GM19468 (cell line): ENCODE measurements around the gene COL6A2.
"Not testable (repeated sequence)": the region's sequence is repeated elsewhere in the genome, so short reads cannot be mapped to it uniquely, and the experiment has no call there.

Source experiments
- ATAC-seq: cut with Tn5 transposase; IDR thresholded peaks from one replicate; pipeline ENCODE4 v1.9.1; 2021; ENCODE audit warnings: mild to moderate bottlenecking, moderate library complexity, moderate number of reproducible peaks; ENCODE audit not compliant: unreplicated experiment; ENCODE audit errors: extremely low read depth

COL6A2 gene

DNA sequence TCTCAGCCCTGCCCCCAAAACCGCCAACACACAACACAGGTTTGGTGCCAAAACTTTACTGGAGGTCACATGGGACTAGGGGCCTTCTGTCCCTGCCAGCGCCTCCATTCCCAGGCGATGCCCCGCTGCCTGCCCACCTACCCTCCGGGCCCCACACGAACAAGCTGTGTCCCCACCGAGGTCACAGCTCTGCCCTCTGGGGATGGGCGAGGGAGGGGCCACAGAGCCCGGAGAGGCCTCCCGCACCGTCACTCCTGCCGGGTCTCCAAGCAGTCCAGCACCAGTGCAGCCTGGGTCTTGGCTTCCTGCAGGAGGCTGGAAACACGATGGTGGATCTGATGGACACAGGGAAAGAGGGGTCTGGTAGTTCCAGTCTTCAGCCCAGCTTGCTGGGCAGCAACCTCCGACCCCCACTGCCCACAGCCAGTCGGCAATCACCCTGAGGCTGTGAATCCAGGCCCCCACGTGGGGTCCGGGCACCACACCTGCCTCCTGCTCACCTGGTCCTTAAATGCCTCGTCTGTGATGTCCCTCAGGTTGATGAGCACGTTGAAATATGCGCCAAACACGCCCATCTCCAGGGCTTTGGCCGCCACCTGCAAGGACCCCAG is 38.9 kb downstream of the COL6A2 start:
- ATAC-seq, result no peak

DNA sequence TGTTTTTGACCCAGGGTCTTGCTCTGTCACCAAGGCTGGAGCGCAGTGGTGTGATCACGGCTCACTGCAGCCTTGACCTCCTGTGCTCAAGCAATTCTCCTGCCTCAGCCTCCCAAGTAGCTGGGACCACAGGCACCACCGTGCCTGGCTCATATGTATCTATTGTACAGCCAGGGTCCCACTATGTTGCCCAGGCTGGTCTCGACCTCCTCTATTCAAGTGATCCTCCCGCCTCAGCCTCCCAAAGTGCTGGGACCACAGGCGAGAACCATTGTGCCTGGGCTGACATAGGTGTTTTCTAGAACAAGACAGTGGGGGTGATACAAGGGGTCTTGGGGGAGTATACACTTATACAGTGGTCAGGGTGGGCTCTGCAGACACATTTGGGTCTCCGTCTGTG is 40.0 kb downstream of the COL6A2 start:
- ATAC-seq, result no peak

DNA sequence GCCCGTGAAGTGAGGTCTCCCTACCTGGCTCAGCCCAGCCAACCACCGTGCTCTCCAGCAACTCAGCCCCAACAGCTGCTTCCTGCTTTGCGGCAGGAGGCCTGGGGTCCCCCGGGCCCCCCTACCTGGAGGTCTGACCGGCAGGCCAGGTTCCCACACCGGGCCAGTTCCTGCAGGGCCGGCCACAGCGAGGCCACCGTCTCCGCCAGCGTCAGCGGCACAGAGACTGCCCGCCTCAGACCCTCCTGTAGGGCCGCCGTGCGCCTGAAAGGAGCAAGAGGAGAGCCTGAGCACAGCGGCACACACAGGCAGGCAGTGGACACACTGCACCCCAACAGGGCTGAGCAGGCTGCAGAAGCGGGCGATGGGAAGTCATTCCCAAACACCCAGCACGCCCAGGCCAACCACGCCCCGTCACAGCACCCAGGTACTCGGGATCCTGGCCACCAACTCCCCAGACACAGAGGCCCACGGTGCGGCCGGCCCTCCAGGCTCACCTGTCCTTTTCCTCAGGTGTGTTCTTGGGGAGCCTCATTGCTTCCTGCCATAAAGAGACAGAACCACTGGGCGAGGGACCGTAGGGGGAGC is 40.6 kb downstream of the COL6A2 start:
- no peak for ATAC-seq

DNA sequence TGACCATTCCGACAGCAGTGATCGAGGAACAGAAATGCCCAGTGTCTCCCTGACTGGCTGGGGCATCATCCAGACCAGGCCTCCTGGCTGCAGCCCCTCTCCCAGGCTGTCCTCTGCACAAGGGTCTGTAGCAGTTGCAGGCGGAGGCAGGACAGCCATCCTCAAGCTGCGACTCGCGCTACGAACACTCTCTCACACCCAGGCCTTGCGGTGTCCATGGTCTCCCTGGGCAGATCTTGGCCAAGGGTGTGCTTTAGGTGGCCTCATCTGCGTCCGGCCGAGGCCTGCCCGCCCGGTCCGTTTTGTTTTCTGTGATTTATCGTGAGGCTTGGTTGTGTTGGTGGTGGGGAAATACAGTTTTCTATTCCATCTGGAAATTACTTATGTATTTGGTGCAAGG is 41.8 kb downstream of the COL6A2 start:
- no peak for ATAC-seq

DNA sequence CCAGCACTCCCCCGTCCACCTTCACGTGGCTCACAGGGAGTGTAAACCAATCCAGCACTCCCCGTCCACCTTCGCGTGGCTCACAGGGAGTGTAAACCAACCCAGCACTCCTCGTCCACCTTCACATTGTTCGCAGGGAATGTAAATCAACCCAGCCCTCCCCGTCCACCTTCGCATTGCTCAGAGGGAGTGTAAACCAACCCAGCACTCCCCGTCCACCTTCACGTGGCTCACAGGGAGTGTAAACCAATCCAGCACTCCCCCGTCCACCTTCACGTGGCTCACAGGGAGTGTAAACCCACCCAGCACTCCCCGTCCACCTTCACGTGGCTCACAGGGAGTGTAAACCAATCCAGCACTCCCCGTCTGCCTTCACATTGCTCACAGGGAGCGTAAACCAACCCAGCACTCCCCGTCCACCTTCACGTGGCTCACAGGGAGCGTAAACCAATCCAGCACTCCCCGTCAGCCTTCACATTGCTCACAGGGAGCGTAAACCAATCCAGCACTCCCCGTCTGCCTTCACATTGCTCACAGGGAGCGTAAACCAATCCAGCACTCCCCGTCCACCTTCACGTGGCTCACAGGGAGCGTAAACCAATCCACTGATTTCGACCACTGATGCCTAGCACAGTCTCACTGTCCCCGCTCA is 42.6 kb downstream of the COL6A2 start:
- not testable (repeated sequence) for ATAC-seq

DNA sequence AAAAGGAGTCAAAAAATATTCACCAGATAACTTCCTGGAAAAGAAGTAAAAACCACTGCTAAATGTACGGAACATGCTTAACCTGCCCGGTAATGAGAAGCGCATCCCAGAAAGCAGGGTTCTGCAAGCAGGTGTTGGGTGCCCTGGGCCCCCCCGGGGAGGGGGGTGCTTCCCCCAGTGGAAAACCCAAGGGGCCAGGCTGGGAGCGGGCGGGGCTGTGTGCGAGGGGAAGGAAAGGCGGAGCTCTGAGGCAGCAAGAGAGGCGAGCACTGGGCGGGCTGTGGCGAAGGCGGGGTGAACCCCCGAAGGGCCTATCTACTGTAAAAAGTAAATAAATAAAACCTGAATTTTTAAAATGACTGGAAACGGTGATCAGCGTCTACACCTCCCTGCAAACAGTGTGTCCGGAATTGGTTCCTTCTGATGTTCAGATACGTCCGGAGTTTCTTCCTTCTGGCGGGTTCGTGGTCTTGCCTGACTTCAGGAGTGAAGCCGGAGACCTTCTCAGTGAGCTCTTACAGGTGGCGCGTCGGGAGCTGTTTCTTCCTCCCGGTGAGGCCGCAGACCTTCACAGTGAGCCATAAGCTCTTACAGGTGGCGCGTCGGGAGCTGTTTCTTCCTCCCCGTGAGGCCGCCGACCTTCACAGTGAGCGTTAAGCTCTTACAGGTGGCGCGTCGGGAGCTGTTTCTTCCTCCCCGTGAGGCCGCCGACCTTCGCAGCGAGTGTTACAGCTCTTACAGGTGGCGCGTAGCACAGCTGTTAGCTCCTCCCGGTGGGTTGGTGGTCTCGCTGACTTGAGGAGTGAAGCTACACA is 44.1 kb downstream of the COL6A2 start:
- no peak for ATAC-seq

DNA sequence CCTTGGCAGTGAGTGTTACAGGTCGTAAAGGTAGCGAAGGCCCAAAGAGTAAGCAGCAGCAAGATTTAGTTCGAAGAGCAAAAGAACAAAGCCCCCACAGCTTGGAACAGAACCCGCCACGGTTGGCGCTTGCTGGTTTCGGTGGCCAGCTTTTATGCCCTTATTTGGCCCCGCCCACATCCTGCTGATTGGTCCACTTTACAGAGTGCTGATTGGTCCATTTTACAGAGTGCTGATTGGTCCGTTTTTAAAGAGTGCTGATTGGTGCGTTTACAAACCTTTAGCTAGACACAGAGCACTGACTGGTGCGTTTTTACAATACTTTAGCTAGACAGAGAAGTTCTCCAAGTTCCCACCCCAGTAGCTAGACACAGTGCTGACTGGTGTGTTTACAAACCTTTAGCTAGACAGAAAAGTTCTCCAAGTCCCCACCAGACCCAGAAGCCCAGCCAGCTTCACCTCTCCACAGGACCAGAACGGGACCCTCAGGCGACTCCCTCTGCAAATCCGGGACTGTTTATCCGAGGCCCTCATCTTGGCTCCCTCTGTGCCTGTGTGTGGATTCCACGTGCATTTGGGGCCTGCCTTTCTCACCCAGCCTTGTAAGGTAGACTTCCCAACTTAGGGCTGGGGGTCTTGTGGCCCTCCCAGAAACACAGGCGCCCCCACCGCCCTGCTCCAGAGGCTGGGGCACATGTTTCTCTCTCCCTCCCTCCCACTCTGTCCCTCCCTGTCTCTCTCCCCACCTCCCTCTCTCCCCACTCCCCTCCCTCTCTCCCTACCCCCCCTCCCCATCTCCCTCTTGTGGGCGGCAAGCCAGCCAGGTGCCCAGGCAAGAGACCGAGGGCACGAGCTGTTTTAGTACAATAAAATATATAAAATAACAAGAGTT is 44.9 kb downstream of the COL6A2 start:
- ATAC-seq, result no peak

DNA sequence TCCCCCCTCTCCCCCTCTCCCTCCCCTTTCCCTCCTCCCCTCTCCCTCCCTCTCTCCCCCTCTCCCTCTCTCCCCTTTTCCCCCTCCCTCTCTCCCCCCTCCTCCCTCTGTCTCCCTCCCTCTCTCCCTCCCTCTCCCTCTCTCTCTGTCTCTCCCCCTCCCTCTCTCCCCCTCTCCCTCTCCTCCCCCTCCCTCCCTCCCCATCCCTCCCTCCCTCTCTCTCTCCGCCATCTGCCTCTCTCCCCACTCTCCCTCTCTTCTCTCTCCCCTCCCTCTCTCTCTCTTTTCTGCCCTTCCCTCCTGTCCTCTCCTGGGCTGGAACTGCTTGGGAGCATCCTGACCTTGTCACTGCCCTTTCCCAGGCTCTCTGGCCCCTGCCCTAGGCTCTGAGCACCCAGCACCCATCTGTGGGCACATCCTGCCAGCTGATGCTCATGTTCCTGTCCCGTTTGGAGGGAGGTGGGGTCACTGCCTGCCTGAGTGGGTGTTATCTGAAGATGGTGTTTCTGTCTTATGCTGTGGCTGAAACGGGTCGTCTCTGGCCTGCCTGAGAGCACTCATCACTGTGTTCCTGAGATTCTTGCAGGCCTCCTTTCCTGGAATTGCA is 46.7 kb downstream of the COL6A2 start:
- no peak for ATAC-seq

DNA sequence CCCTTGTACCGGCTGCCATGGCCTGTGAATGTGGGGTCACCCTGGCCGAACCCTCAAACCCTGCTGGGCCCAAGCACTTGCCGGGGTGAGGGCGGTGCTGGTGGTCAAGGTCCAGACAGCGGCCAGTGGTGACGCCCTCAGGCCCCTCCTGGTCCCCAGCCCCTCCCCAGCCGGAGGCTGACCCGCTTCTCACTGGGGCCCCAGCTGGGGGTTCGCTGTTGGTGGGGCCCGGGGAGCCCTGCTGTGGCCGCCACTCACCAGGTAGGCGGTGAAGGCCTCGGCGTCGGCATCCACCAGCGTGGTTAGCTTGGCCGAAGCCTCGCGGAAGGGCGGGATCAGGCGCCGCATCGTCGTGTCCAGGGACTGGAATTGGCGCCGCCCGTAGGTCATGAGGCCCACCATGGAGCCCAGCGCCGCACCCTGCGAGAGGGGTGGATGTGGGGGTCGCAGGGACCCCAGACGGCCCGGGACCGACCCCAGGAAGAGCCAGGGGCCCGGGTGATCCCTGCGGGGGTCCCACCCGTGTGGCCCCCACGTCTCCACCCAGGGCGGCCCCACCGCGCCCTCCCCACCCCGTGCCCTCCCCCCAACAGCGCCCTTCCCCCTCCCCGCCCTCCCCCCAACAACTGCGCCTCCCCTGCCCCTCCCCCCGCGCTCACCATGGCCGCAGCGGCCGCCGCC is 47.4 kb downstream of the COL6A2 start:
- ATAC-seq, result no peak

DNA sequence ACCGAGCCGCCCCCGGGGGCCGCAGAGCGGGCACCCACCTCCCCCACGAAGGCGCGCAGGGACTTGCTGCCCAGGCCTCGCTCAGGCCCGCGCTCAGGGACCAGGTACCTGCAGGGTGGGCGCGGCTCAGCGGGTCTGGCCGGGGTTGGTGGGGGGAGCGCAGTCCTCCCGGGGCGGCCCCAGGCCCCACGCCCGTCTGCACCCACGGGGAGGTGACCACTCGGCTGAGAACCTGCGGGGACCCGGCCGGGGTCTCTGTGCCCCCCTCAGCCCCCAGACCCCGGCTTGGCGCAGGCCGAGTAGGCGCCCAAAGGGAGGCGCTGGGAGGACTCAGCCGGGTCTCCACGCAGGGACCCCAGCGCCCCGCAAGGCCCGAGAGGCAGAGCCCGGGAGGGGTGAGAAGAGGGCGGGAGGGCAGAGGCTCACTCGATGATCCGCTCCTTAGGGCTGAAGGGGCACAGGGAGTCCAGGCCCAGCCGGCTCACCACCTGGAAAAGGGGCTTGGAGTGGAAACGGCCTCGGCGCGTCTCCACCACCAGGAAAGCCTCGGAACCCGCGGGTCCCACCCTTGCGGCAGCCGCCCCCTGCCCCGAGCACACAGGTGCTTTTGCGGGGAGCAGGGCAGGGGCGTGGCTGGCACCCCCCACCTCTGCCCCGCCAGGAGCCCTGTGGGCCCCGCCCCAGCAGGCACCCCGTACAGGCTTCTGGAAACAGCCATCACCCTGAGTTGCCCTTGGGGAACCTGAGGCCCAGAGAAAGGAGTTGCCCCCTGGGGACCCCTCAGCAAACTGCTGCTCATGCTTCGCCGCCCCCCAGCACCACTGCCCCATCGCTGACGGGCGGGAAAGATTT is 48.2 kb downstream of the COL6A2 start:
- ATAC-seq, result no peak

DNA sequence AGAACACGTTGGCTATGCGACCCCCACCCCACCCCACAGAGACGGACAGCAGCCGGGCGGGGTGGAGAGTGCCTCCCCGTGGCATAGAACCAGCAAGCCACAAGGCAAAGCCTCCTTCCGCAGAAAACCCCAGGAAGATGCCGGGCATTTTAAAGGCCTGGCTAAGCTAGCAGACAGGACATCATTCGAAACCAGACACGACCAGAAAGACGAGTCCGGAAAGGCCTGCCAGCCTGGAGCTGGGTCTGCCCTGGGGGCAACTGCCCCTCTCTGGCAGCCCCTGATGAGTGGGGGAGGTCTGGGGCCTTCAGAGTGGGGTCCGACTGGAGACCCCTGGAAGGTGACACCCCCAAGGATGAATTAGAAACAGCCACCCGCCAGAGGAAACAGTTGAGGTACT is 48.9 kb downstream of the COL6A2 start:
- no peak for ATAC-seq

DNA sequence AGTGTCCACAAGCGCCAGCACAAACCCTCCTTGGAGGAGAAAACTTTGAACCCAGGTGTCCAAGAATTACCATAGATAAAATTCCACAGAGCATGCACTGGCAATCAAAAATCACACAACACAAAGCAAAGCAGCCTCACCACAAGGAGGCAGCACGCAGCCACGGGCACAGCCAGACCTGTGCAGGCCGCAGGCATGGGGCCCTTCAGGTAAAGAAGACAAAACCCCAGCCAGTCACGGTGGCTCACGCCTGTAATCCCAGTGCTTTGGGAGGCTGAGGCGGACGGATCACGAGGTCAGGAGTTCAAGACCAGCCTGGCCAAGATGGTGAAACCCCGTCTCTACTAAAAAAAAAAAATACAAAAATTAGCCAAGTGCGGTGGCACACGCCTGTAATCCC is 49.5 kb downstream of the COL6A2 start:
- ATAC-seq, result not testable (repeated sequence)

DNA sequence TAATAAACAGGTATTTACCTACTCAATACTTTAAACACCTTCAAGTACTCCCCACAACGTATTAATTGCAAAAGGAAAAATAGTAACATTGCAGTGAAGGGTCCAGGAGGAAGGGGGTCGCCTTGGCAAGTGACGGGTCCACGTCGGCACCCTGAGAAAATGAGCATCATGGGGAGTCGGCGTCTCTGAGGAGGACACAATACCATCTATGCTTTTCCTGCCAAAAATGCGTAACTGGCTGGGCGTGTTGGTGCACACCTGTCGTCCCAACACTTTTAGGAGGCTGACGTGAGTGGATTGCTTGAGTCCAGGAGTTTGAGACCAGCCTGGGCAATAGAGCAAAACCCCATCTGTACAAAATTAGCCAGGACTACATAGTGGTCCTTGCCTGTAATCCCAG is 50.2 kb downstream of the COL6A2 start:
- no peak for ATAC-seq

DNA sequence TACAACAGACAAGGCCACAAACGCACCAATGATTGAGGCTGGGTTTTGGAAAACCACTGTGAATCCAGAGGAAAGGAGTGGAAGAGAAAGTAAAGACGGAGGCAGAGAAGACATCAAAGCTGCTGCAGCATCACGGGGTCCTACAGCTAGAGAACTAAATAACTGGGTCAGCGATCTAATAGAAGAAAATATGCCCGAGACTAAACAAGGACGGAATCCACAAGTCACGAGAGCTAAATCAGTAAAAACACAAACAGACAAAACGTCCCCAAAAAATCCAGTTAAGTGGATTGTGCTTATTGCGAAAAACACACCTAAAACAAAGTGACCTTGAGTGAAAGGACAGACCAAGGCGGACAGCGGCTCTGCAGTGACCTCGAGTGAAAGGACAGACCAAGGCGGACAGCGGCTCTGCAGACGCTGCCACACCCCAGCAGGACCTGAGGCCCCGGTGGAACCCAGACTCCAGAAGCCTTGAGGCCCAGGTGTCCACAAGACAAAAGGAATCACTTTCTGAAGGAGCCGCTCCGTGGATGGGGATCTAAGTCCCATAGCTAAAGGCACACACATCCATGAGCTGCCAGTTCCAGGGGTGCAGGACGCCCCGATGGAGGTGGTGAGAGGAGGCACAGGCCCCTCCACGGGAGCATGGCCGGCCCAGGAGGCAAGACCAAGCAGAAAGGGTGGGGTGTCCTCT is 51.4 kb downstream of the COL6A2 start:
- ATAC-seq, result no peak

DNA sequence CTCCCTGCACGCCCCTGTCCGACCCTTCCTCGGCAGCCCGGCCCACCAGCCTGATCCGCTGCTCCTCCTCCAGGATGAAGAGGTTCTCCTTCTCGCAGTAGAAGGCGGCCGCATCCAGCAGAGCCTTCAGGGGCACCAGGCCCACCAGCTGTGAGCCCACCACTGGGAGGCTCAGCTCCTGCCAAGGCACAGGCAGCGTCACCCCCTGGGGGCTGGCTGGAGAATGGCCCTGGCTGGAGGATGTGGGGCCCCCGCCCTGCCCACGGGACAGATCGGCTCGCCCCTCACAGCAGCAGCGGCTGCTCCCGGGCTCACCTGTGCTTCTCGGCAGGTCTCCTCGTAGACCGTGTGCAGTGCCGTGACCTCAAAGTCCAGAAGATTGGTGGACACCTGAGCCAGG is 52.2 kb downstream of the COL6A2 start:
- ATAC-seq, result no peak

DNA sequence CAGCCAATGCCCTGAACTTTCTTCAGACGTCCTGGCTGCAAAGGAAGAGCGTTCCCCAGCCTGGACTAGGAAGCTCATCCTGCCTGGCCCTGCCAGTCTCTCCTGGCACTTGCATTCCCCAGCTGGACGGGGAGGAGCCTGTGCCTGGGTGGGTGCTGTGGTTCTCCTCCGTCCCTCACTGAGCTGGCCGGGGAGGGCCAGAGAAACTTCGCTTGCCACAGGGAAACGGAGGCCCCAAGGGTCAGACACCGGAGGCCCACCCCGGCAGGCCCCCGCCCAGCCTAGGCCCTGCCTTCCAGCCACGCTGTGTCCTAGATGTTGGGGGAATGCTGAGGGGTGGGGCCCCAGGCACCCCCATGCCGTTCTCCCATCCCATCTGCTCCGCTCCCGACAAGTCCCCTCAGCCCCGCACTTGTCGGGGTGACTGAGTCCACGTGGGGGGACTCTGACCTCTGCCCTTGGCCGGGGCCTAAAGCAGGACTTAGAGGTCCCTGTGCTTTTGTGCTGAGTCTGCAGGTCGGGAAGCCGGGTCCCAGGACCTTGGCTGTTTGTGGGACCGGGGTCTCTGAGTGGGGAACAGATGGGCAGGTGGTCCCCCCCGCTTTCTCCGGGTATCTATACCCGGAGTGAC is 52.7 kb downstream of the COL6A2 start:
- ATAC-seq, result no peak

DNA sequence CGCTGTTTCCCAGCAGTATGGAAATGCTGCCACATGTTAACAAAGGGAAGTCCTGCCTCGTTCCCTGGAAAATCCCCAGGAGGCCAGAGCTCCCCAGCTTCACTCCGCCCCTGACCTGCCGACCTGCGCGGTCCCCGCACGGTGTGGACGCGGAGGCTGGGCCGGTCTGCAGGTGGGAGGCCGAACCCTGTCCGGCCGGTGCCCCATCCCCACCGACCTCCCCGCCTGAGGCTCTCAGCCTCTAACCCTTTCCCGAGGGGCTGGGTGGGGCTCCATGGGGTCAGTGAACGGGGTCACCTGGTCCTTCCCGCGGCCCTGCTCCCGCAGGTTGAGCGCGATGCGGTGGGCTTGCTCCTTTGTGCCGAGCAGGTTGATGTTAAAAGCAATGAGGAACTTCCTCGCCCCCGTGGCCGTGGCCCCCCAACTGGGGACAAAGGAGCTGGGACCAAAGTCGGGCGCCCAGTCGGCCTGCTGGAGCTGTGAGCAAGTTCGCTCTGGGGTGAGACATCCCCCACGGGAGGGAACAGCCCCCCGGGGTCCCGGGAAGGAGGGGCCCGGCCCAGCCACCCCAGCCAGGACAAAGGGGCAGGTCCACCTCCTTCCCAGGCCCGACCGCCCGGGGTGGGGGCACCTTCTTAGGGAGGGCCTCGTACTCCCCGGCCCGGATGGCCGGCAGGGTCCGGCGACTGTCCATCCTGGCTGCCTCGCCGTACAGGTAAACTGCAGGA is 53.5 kb downstream of the COL6A2 start:
- no peak for ATAC-seq
